GM19240 (cell line): Measurements from ENCODE around the gene HERC2.
"Not testable (repeated sequence)": the region's sequence is repeated elsewhere in the genome, so short reads cannot be mapped to it uniquely, and the experiment has no call there.

Source experiments
- DNase-seq: peaks from one replicate; pipeline ENCODE4 v3.0.0; 2011; ENCODE audit warnings: low spot score; ENCODE audit not compliant: insufficient read length

HERC2 gene

GRCh38 chr15:28228990-28229640, 92.9 kb downstream of the HERC2 start:
- not testable (repeated sequence) for DNase-seq

- DNase-seq, result no peak
Measured at GRCh38 chr15:28228096-28228495, 93.9 kb downstream of the HERC2 start.

- not testable (repeated sequence) for DNase-seq
Measured at GRCh38 chr15:28227303-28227702, 94.7 kb downstream of the HERC2 start.

GRCh38 chr15:28222612-28223011, 99.4 kb downstream of the HERC2 start:
- DNase-seq, result not testable (repeated sequence)

GRCh38 chr15:28221696-28222095, 100.3 kb downstream of the HERC2 start:
- DNase-seq, result not testable (repeated sequence)

GRCh38 chr15:28219116-28219515, 102.9 kb downstream of the HERC2 start:
- DNase-seq, result no peak

- not testable (repeated sequence) for DNase-seq
Measured at GRCh38 chr15:28216946-28217546, 104.9 kb downstream of the HERC2 start.

GRCh38 chr15:28215521-28215920, 106.5 kb downstream of the HERC2 start:
- DNase-seq, result not testable (repeated sequence)

- not testable (repeated sequence) for DNase-seq
Measured at GRCh38 chr15:28214006-28214790, 107.8 kb downstream of the HERC2 start.

GRCh38 chr15:28213393-28213792, 108.6 kb downstream of the HERC2 start:
- DNase-seq, result not testable (repeated sequence)

GRCh38 chr15:28208583-28208982, 113.4 kb downstream of the HERC2 start:
- no peak for DNase-seq

GRCh38 chr15:28205640-28206039, 116.3 kb downstream of the HERC2 start:
- DNase-seq, result not testable (repeated sequence)

GRCh38 chr15:28203055-28203828, 118.7 kb downstream of the HERC2 start:
- not testable (repeated sequence) for DNase-seq

- not testable (repeated sequence) for DNase-seq
Measured at GRCh38 chr15:28202124-28202523, 119.9 kb downstream of the HERC2 start.

GRCh38 chr15:28198215-28198614, 123.8 kb downstream of the HERC2 start:
- DNase-seq, result not testable (repeated sequence)

GRCh38 chr15:28197694-28198093, 124.3 kb downstream of the HERC2 start:
- not testable (repeated sequence) for DNase-seq

GRCh38 chr15:28196581-28196980, 125.4 kb downstream of the HERC2 start:
- not testable (repeated sequence) for DNase-seq

- DNase-seq, result no peak
Measured at GRCh38 chr15:28192772-28193171, 129.2 kb downstream of the HERC2 start.

GRCh38 chr15:28191832-28192231, 130.1 kb downstream of the HERC2 start:
- DNase-seq, result no peak

GRCh38 chr15:28190391-28191174, 131.4 kb downstream of the HERC2 start:
- no peak for DNase-seq
